Spinal cord (tissue), 10 donors: ENCODE measurements around the gene PCED1A. TPM values are rescaled to one million over a fixed set of nuclear protein-coding genes. Genes with fewer than 3 reads are reported as not detected.

Source experiments
- DNase-seq, 6 donors: peaks; one replicate each; pipeline versions ENCODE4 v3.0.0 to v3.0.0-alpha.2; 2013 to 2015; ENCODE audit warnings: low spot score in 6 of 6, low read depth in 4 of 6
- H3K27ac ChIP-seq: one replicate; pipeline ENCODE4 v1.5.1; 2013; ENCODE audit warnings: low read depth, low read length, control low read depth
- H3K27me3 ChIP-seq: one replicate; pipeline ENCODE4 v1.6.1; 2013; ENCODE audit warnings: low read length; ENCODE audit not compliant: control insufficient read depth, insufficient read depth
- H3K36me3 ChIP-seq: one replicate; pipeline ENCODE4 v1.6.1; 2013; ENCODE audit warnings: low read length; ENCODE audit not compliant: control insufficient read depth, insufficient read depth
- H3K4me1 ChIP-seq: one replicate; pipeline ENCODE4 v1.6.1; 2013; ENCODE audit warnings: low read length; ENCODE audit not compliant: control insufficient read depth, insufficient read depth
- H3K4me3 ChIP-seq: one replicate; pipeline ENCODE4 v1.5.1; 2013; ENCODE audit warnings: low read depth, low read length, control low read depth
- H3K9me3 ChIP-seq: one replicate; pipeline ENCODE4 v1.6.1; 2013; ENCODE audit warnings: low read length; ENCODE audit not compliant: control insufficient read depth, insufficient read depth
- WGBS: methylation state at CpG from one replicate; pipeline ENCODE4 v1.1.5; 2013; ENCODE audit warnings: missing lambda C conversion rate; ENCODE audit not compliant: insufficient coverage; 5-methylcytosine and 5-hydroxymethylcytosine counted together
- polyA plus RNA-seq, 2 donors: library from polyadenylated mRNA; unstranded; fragments of 120-200 nt; gene quantifications; one replicate each; pipeline ENCODE4 v1.2.1, GENCODE V29; 2013; ENCODE audit not compliant: insufficient read length in 2 of 2
- total RNA-seq, 2 donors: library from RNA; depleted of rRNA in 1 of 2; stranded (reverse); fragments of 120-200 nt in 1 of 2; fragments of >200 nt in 1 of 2; gene quantifications; one replicate each; pipeline versions ENCODE4 v1.2.3 to v1.2.4, GENCODE V29; 2013 to 2014
- donor health status: healthy.

Gene PCED1A
- total and polyA plus RNA-seq, 4 donors = 15.7 to 64.9 (median 52.3) TPM

GRCh38 chr20:2846698-2847097 is 6.2 kb upstream of the PCED1A start:
- peaks cover 2% of the 10 kb centered on the region for H3K4me1 ChIP-seq
- no peaks in the 10 kb centered on the region for H3K27me3 ChIP-seq
- H3K27ac ChIP-seq = no peak overlapping the region
- peaks cover 2% of the 10 kb centered on the region for H3K36me3 ChIP-seq
- H3K4me3 ChIP-seq = no peak overlapping the region
- DNase-seq = no peak
- H3K9me3 ChIP-seq = no peaks in the 10 kb centered on the region
- WGBS = 86% methylated on average over 5 of the region's 5 CpGs

- no peak overlapping the region for H3K4me3 ChIP-seq
- no peak overlapping the region for H3K27ac ChIP-seq
- no peaks in the 10 kb centered on the region for H3K27me3 ChIP-seq
- peaks cover 2% of the 10 kb centered on the region for H3K36me3 ChIP-seq
- no peaks in the 10 kb centered on the region for H3K9me3 ChIP-seq
- H3K4me1 ChIP-seq = peaks cover 4% of the 10 kb centered on the region
- no CpG with 5 or more reads among the region's 2 CpGs for WGBS
- DNase-seq = no peak
These were observed 5.2 kb upstream of the PCED1A start for GRCh38 chr20:2845607-2846006.

- peak in 4 of 6 donors; percentile 22 to 72 (median 46) for DNase-seq
- Histone ChIP-seq H3K9me3 (no peaks in the 10 kb centered on the region), H3K36me3 (peaks cover 18% of the 10 kb centered on the region), H3K27ac (peak overlapping the region; percentile 76), H3K4me1 (peaks cover 16% of the 10 kb centered on the region), H3K4me3 (peak overlapping the region; percentile 83), H3K27me3 (no peaks in the 10 kb centered on the region)
- 4% methylated on average over 33 of the region's 33 CpGs for WGBS
These were observed 594 bp upstream of the PCED1A start for GRCh38 chr20:2840967-2841531.

GRCh38 chr20:2839732-2840137 is 720 bp downstream of the PCED1A start:
- H3K9me3 ChIP-seq = no peaks in the 10 kb centered on the region
- no peak overlapping the region for H3K27ac ChIP-seq
- WGBS = 80% methylated on average over 21 of the region's 21 CpGs
- peaks cover 16% of the 10 kb centered on the region for H3K4me1 ChIP-seq
- DNase-seq = peak in 1 of 6 donors; percentile 11
- H3K27me3 ChIP-seq = no peaks in the 10 kb centered on the region
- peak overlapping the region; percentile 83 for H3K4me3 ChIP-seq
- H3K36me3 ChIP-seq = peaks cover 23% of the 10 kb centered on the region

- Histone ChIP-seq H3K27me3 (no peaks in the 10 kb centered on the region), H3K4me3 (no peak overlapping the region), H3K27ac (no peak overlapping the region), H3K36me3 (peaks cover 23% of the 10 kb centered on the region), H3K4me1 (peaks cover 16% of the 10 kb centered on the region), H3K9me3 (no peaks in the 10 kb centered on the region)
- no peak for DNase-seq
- 90% methylated on average over 14 of the region's 15 CpGs for WGBS
These were observed 1.4 kb downstream of the PCED1A start for GRCh38 chr20:2838847-2839671.

GRCh38 chr20:2838170-2838797 is 2.2 kb downstream of the PCED1A start:
- peaks cover 23% of the 10 kb centered on the region for H3K36me3 ChIP-seq
- H3K4me1 ChIP-seq = peaks cover 16% of the 10 kb centered on the region
- no peak overlapping the region for H3K4me3 ChIP-seq
- DNase-seq = no peak
- 99% methylated on average over 19 of the region's 19 CpGs for WGBS
- H3K27me3 ChIP-seq = no peaks in the 10 kb centered on the region
- H3K27ac ChIP-seq = no peak overlapping the region
- no peaks in the 10 kb centered on the region for H3K9me3 ChIP-seq

- H3K36me3 ChIP-seq = peaks cover 23% of the 10 kb centered on the region
- 77% methylated on average over 4 of the region's 6 CpGs for WGBS
- H3K27ac ChIP-seq = no peak overlapping the region
- H3K27me3 ChIP-seq = no peaks in the 10 kb centered on the region
- H3K4me3 ChIP-seq = no peak overlapping the region
- H3K9me3 ChIP-seq = no peaks in the 10 kb centered on the region
- no peak for DNase-seq
- peaks cover 16% of the 10 kb centered on the region for H3K4me1 ChIP-seq
These were observed 3.1 kb downstream of the PCED1A start for GRCh38 chr20:2837221-2837960.

DNA sequence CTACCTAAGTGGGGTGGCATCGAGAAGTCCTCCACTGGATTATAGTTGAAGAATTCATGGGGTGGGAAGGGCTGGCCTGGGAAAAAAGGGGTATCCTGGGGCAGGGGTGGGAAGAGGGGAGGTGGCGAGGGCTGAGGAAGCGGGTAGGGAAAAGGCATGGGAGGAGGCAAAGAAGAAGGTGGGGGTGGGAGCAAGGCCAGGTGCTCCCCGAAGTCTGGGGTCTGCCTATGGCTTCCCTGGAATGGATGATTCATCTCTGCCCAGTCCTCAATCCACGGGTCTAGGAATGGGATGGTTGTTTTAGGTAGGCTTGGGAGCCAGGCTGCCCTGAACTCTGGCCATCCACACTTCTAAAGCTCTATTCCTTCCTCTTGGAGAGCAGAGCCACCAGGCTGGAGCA is 4.4 kb downstream of the PCED1A start:
- H3K9me3 ChIP-seq = no peaks in the 10 kb centered on the region
- H3K4me3 ChIP-seq = no peak overlapping the region
- 96% methylated on average over 2 of the region's 5 CpGs for WGBS
- H3K27ac ChIP-seq = no peak overlapping the region
- H3K27me3 ChIP-seq = no peaks in the 10 kb centered on the region
- H3K4me1 ChIP-seq = peaks cover 12% of the 10 kb centered on the region
- no peak for DNase-seq
- peaks cover 23% of the 10 kb centered on the region for H3K36me3 ChIP-seq

DNA sequence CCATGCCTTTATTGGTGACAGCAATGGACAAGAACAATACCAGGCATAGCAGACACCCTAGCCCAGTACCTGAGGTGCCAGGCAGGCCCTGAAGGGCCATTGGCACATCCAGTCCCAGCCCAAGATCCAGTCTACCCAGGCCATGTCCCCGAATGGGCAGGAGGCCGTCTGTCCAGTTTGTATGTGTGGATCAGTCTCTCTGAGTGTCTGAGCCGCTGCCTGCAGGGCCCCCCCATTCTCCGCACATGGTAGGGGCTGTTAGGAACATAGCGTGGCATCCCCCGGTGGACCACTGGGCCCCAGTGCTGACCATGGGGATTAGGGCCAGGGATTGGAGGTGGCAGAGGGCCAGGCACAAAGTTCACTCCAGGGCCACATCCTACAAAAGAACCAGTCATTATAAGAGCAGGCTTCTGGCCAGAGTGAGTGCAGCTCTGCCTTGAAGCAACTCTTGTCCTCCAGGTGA is 5.1 kb downstream of the PCED1A start:
- Histone ChIP-seq H3K9me3 (no peaks in the 10 kb centered on the region), H3K36me3 (peaks cover 23% of the 10 kb centered on the region), H3K4me3 (no peak overlapping the region), H3K27me3 (no peaks in the 10 kb centered on the region), H3K27ac (no peak overlapping the region), H3K4me1 (peaks cover 12% of the 10 kb centered on the region)
- WGBS = 77% methylated on average over 2 of the region's 6 CpGs
- no peak for DNase-seq
